Lower leg skin (tissue), 3 donors: ENCODE measurements around the gene KMO.

Experiments used
- CTCF ChIP-seq, 3 donors: fragments of 450-650 bp; IDR thresholded peaks; one replicate each; pipeline ENCODE4 v1.5.1; 2016; ENCODE audit warnings: antibody characterized with exemption in 3 of 3, mild to moderate bottlenecking in 3 of 3, moderate library complexity in 2 of 3
- POLR2A ChIP-seq, 2 donors: fragments of 450-650 bp; IDR thresholded peaks; one replicate each; pipeline ENCODE4 v1.6.1; 2016 to 2017; ENCODE audit warnings: antibody characterized with exemption in 2 of 2, mild to moderate bottlenecking in 1 of 2, moderate library complexity in 1 of 2

- TF ChIP-seq CTCF (IDR thresholded peaks at IDR 0.05), result no peak
- TF ChIP-seq POLR2A (IDR thresholded peaks at IDR 0.05), result no peak
Measured at GRCh38 chr1:241610056-241610815, 78.1 kb downstream of the KMO start.
